Measurements from ENCODE around the gene MAP3K14.

Gene MAP3K14

GRCh38 chr17:45357364-45357997, 40.7 kb upstream of the MAP3K14 start:
- no peak for FAIRE-seq

GRCh38 chr17:45355087-45355486, 38.3 kb upstream of the MAP3K14 start:
- FAIRE-seq (no peak), DNase-seq (ENCODE audit: insufficient read length, low spot score) (no peak)
- no peak for TF ChIP-seq CTCF (IDR thresholded peaks at IDR 0.05; ENCODE audit: insufficient read depth, missing control alignments)

More at GRCh38 chr17:45357364-45357997, 40.7 kb upstream of the MAP3K14 start:
- TF ChIP-seq CTCF (IDR thresholded peaks at IDR 0.05; ENCODE audit: insufficient read depth, missing control alignments) = no peak
- no peak for DNase-seq (ENCODE audit: insufficient read length, low spot score)

GRCh38 chr17:45353043-45353442, 36.2 kb upstream of the MAP3K14 start:
- FAIRE-seq (no peak), DNase-seq (ENCODE audit: insufficient read length, low spot score) (no peak)
- TF ChIP-seq CTCF (IDR thresholded peaks at IDR 0.05; ENCODE audit: insufficient read depth, missing control alignments) = no peak

- no peak for FAIRE-seq
- no peak for TF ChIP-seq CTCF (IDR thresholded peaks at IDR 0.05; ENCODE audit: insufficient read depth, missing control alignments)
- no peak for DNase-seq (ENCODE audit: insufficient read length, low spot score)
Measured at GRCh38 chr17:45351831-45352230, 35.0 kb upstream of the MAP3K14 start.

- no peak for TF ChIP-seq CTCF (IDR thresholded peaks at IDR 0.05; ENCODE audit: insufficient read depth, missing control alignments)
- DNase-seq (ENCODE audit: insufficient read length, low spot score) (no peak), FAIRE-seq (no peak)
Measured at GRCh38 chr17:45347444-45347843, 30.6 kb upstream of the MAP3K14 start.

GRCh38 chr17:45346216-45347015, 29.6 kb upstream of the MAP3K14 start:
- no peak for DNase-seq (ENCODE audit: insufficient read length, low spot score)
- no peak for FAIRE-seq
- no peak for TF ChIP-seq CTCF (IDR thresholded peaks at IDR 0.05; ENCODE audit: insufficient read depth, missing control alignments)

All from D721Med (cell line).